HCT116 (cell line): ENCODE measurements around the gene RBP2. TPM values are rescaled to one million over a fixed set of nuclear protein-coding genes. Genes with fewer than 3 reads are reported as not detected.

Experiments
- ATAC-seq: fragments of 200-7000 bp; cut with Tn5 transposase; 2 replicates; pipeline ENCODE4 v1.9.1; 2020; ENCODE audit warnings: mild to moderate bottlenecking, moderate library complexity
- BruUV-seq: library from RNA; stranded (reverse); fragments of 400-500 nt; replicated peaks from 2 replicates; lab custom pipeline; 2021; lab: Mats Ljungman, UMichigan
- CTCF ChIA-PET: fragments of 300-600 bp; sonication (Branson Sonifier 250); formaldehyde crosslinking; loops from one replicate; lab custom pipeline; 2021; ENCODE audit warnings: antibody characterized with exemption; lab: Charles Lee
- POLR2A ChIA-PET: fragments of 300-600, 350-600 bp; sonication (Branson Sonifier 250); formaldehyde crosslinking; loops from one replicate; lab custom pipeline; 2021; ENCODE audit warnings: antibody characterized with exemption; lab: Charles Lee
- RAD21 ChIA-PET, 2 experiments: fragments of 300-600 bp; sonication (Branson Sonifier 250); formaldehyde crosslinking; loops; one replicate each; lab custom pipeline; 2023; ENCODE audit warnings: low total read pairs in 2 of 2; ENCODE audit not compliant: uncharacterized antibody in 2 of 2, unreplicated experiment in 2 of 2, low non-redundant PET in 1 of 2; lab: Charles Lee
- DNase-seq: peaks from one replicate; pipeline ENCODE4 v3.0.0-alpha.2; 2010; ENCODE audit warnings: low read depth, low spot score
- H2AFZ ChIP-seq: fragments of 200-600 bp; shearing (Covaris generic), sonication (generic); 2 replicates; pipeline ENCODE4 v1.6.1; 2017; ENCODE audit warnings: low read depth, mixed run types, mixed read lengths, antibody characterized with exemption, low read length; ENCODE audit not compliant: poor library complexity, severe bottlenecking
- H3K27ac ChIP-seq: 2 replicates; pipeline ENCODE4 v1.5.1; 2012; ENCODE audit warnings: low read depth, low read length
- H3K27me3 ChIP-seq: fragments of 200-600 bp; sonication (generic); 2 replicates; pipeline ENCODE4 v1.6.1; 2016; ENCODE audit warnings: mixed run types, low read length, mixed read lengths; ENCODE audit not compliant: insufficient read depth
- H3K36me3 ChIP-seq, 2 experiments: fragments of 200-500 bp in 1 of 2; fragments of 200-600 bp in 1 of 2; sonication (Bioruptor generic) in 1 of 2; sonication (generic) in 1 of 2; 2 replicates each; pipeline versions ENCODE4 v1.5.1 to v1.6.1; 2014 to 2016; ENCODE audit warnings: low read length in 2 of 2, inconsistent platforms in 1 of 2, mixed read lengths in 1 of 2, mixed run types in 1 of 2; ENCODE audit not compliant: insufficient read depth in 2 of 2, control insufficient read depth in 1 of 2
- H3K4me1 ChIP-seq, 2 experiments: fragments of 200-600 bp in 1 of 2; sonication (generic) in 1 of 2; 2 replicates each; pipeline versions ENCODE4 v1.5.1 to v1.6.1; 2012 to 2017; ENCODE audit warnings: low read length in 2 of 2, inconsistent platforms in 1 of 2, mild to moderate bottlenecking in 1 of 2, mixed read lengths in 1 of 2, mixed run types in 1 of 2, moderate library complexity in 1 of 2; ENCODE audit not compliant: insufficient read depth in 2 of 2, control insufficient read depth in 1 of 2
- H3K4me2 ChIP-seq: fragments of 200-600 bp; sonication (generic); 2 replicates; pipeline ENCODE4 v1.6.1; 2017; ENCODE audit warnings: mixed run types, low read length, mixed read lengths
- H3K4me3 ChIP-seq, 2 experiments: fragments of 200-600 bp in 1 of 2; sonication (generic) in 1 of 2; replicated peaks in 1 of 2; 2 replicates each; pipeline ENCODE4 v1.5.1; 2011 to 2016; ENCODE audit warnings: low read length in 2 of 2, control low read depth in 1 of 2, low read depth in 1 of 2, mild to moderate bottlenecking in 1 of 2, mixed read lengths in 1 of 2, mixed run types in 1 of 2
- H3K79me2 ChIP-seq: fragments of 200-600 bp; sonication (generic); 2 replicates; pipeline ENCODE4 v1.6.1; 2017; ENCODE audit warnings: mild to moderate bottlenecking, mixed run types, low read length, moderate library complexity, mixed read lengths; ENCODE audit not compliant: insufficient read depth
- H3K9ac ChIP-seq: fragments of 200-600 bp; sonication (generic); 2 replicates; pipeline ENCODE4 v1.6.1; 2016; ENCODE audit warnings: low read length, mixed read lengths
- H3K9me2 ChIP-seq: fragments of 200-600 bp; sonication (generic), shearing (Covaris generic); 2 replicates; pipeline ENCODE4 v1.6.1; 2017; ENCODE audit warnings: mixed run types, mild to moderate bottlenecking, moderate library complexity; ENCODE audit not compliant: insufficient read depth
- H3K9me3 ChIP-seq, 2 experiments: fragments of 200-500 bp in 1 of 2; fragments of 200-600 bp in 1 of 2; sonication (Bioruptor generic) in 1 of 2; sonication (generic) in 1 of 2; 2 replicates each; pipeline ENCODE4 v1.6.1; 2014 to 2017; ENCODE audit warnings: low read length in 2 of 2, mixed read lengths in 2 of 2, inconsistent platforms in 1 of 2, low read depth in 1 of 2, mild to moderate bottlenecking in 1 of 2, mixed run types in 1 of 2, moderate library complexity in 1 of 2; ENCODE audit not compliant: control insufficient read depth in 1 of 2, insufficient read depth in 1 of 2
- H4K20me1 ChIP-seq: fragments of 200-600 bp; sonication (generic), shearing (Covaris generic); 2 replicates; pipeline ENCODE4 v1.6.1; 2017; ENCODE audit warnings: mixed run types, mild to moderate bottlenecking, moderate library complexity; ENCODE audit not compliant: insufficient read depth
- CEBPB ChIP-seq: IDR thresholded peaks from 2 replicates; pipeline ENCODE4 v1.6.1; 2012; ENCODE audit warnings: low read depth
- EGR1 ChIP-seq: IDR thresholded peaks from 2 replicates; pipeline ENCODE4 v1.6.1; 2012; ENCODE audit warnings: low read depth
- EZH2 ChIP-seq: fragments of 200-600 bp; sonication (generic); IDR thresholded peaks from 2 replicates; pipeline ENCODE4 v1.6.1; 2017; ENCODE audit warnings: antibody characterized with exemption, mixed run types
- EZH2phosphoT487 ChIP-seq: fragments of 200-600 bp; IDR thresholded peaks from 2 replicates; pipeline ENCODE4 v1.6.1; 2018; ENCODE audit warnings: antibody characterized with exemption, borderline replicate concordance
- FOSL1 ChIP-seq: IDR thresholded peaks from 2 replicates; pipeline ENCODE4 v1.6.1; 2012; ENCODE audit warnings: low read depth
- POLR2A ChIP-seq: IDR thresholded peaks from 2 replicates; pipeline ENCODE4 v1.7.0; 2011; ENCODE audit warnings: borderline replicate concordance; ENCODE audit not compliant: insufficient read depth, insufficient read length; ENCODE audit errors: extremely low read depth
- POLR2AphosphoS5 ChIP-seq: IDR thresholded peaks from 2 replicates; pipeline ENCODE4 v1.6.1; 2011; ENCODE audit warnings: mild to moderate bottlenecking, low read depth, low read length, moderate library complexity
- RAD21 ChIP-seq: IDR thresholded peaks from 2 replicates; pipeline ENCODE4 v1.6.1; 2012; ENCODE audit warnings: low read depth, mild to moderate bottlenecking
- SP1 ChIP-seq: IDR thresholded peaks from 2 replicates; pipeline ENCODE4 v1.6.1; 2012; ENCODE audit warnings: low read depth
- SRF ChIP-seq: IDR thresholded peaks from 2 replicates; pipeline ENCODE4 v1.6.1; 2012; ENCODE audit warnings: low read depth
- TCF7L2 ChIP-seq: IDR thresholded peaks from 2 replicates; pipeline ENCODE4 v1.7.0; 2011; ENCODE audit warnings: borderline replicate concordance, inconsistent platforms; ENCODE audit not compliant: insufficient read depth, insufficient read length; ENCODE audit errors: extremely low read depth
- YY1 ChIP-seq: IDR thresholded peaks from 2 replicates; pipeline ENCODE4 v1.6.1; 2011; ENCODE audit warnings: low read length, low read depth, moderate library complexity, mild to moderate bottlenecking; ENCODE audit not compliant: insufficient replicate concordance; ENCODE audit errors: extremely low read depth
- intact Hi-C: fragments of 100-400 bp; cut with micrococcal nuclease; formaldehyde crosslinking; loops from 2 replicates; pipeline ENCODE4 v1.10.0; 2022
- total RNA-seq: library from RNA; stranded (reverse); gene quantifications from one replicate; pipeline ENCODE4 v1.2.1, GENCODE V29; 2021; ENCODE audit not compliant: unreplicated experiment
- TF ChIP-seq, protein P1 (sequence below): IDR thresholded peaks from 2 replicates; pipeline ENCODE4 v1.6.1; 2012; ENCODE audit warnings: low read depth
- TF ChIP-seq, protein P2 (sequence below), 3 experiments: fragments of 200-600 bp in 1 of 3; sonication (generic) in 1 of 3; IDR thresholded peaks in 2 of 3; conservative IDR thresholded peaks in 1 of 3; 2 replicates each; pipeline ENCODE4 v1.5.1; 2012 to 2017; ENCODE audit warnings: low read depth in 2 of 3, low read length in 2 of 3, antibody characterized with exemption in 1 of 3, borderline replicate concordance in 1 of 3, control low read depth in 1 of 3, mild to moderate bottlenecking in 1 of 3, mixed read lengths in 1 of 3, mixed run types in 1 of 3, moderate library complexity in 1 of 3; ENCODE audit not compliant: insufficient read depth in 1 of 3
- TF ChIP-seq, protein P3 (sequence below): IDR thresholded peaks from 2 replicates; pipeline ENCODE4 v1.6.1; 2012

Gene RBP2
- total RNA-seq, 1 experiment from 2014 or later = not detected

GRCh38 chr3:139481116-139481515 is 4.8 kb upstream of the RBP2 start:
- no peak overlapping the region for H3K4me3 ChIP-seq
- H3K27ac ChIP-seq = no peak overlapping the region
- ChIA-PET POLR2A (no interaction called here), RAD21 (no interaction called here), CTCF (no interaction called here)
- no peaks in the 10 kb centered on the region for H3K27me3 ChIP-seq
- no peak for DNase-seq
- no peaks in the 10 kb centered on the region for H3K9me2 ChIP-seq
- no peaks in the 10 kb centered on the region for H3K9me3 ChIP-seq
- no peak for ATAC-seq
- no peak overlapping the region for H3K4me2 ChIP-seq
- no peaks in the 10 kb centered on the region for H3K79me2 ChIP-seq
- TF ChIP-seq EZH2 (no peak), EZH2phosphoT487 (no peak), TCF7L2 (no peak), RAD21 (no peak), FOSL1 (no peak), CEBPB (no peak), SRF (no peak), SP1 (no peak), YY1 (no peak), EGR1 (no peak), POLR2AphosphoS5 (no peak), POLR2A (no peak)
- TF ChIP-seq, protein P1, sequence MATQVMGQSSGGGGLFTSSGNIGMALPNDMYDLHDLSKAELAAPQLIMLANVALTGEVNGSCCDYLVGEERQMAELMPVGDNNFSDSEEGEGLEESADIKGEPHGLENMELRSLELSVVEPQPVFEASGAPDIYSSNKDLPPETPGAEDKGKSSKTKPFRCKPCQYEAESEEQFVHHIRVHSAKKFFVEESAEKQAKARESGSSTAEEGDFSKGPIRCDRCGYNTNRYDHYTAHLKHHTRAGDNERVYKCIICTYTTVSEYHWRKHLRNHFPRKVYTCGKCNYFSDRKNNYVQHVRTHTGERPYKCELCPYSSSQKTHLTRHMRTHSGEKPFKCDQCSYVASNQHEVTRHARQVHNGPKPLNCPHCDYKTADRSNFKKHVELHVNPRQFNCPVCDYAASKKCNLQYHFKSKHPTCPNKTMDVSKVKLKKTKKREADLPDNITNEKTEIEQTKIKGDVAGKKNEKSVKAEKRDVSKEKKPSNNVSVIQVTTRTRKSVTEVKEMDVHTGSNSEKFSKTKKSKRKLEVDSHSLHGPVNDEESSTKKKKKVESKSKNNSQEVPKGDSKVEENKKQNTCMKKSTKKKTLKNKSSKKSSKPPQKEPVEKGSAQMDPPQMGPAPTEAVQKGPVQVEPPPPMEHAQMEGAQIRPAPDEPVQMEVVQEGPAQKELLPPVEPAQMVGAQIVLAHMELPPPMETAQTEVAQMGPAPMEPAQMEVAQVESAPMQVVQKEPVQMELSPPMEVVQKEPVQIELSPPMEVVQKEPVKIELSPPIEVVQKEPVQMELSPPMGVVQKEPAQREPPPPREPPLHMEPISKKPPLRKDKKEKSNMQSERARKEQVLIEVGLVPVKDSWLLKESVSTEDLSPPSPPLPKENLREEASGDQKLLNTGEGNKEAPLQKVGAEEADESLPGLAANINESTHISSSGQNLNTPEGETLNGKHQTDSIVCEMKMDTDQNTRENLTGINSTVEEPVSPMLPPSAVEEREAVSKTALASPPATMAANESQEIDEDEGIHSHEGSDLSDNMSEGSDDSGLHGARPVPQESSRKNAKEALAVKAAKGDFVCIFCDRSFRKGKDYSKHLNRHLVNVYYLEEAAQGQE = no peak
- TF ChIP-seq, protein P2, sequence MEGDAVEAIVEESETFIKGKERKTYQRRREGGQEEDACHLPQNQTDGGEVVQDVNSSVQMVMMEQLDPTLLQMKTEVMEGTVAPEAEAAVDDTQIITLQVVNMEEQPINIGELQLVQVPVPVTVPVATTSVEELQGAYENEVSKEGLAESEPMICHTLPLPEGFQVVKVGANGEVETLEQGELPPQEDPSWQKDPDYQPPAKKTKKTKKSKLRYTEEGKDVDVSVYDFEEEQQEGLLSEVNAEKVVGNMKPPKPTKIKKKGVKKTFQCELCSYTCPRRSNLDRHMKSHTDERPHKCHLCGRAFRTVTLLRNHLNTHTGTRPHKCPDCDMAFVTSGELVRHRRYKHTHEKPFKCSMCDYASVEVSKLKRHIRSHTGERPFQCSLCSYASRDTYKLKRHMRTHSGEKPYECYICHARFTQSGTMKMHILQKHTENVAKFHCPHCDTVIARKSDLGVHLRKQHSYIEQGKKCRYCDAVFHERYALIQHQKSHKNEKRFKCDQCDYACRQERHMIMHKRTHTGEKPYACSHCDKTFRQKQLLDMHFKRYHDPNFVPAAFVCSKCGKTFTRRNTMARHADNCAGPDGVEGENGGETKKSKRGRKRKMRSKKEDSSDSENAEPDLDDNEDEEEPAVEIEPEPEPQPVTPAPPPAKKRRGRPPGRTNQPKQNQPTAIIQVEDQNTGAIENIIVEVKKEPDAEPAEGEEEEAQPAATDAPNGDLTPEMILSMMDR (IDR thresholded peaks at IDR 0.05 in 2 of 3, conservative IDR thresholded peaks at IDR 0.05 in 1 of 3; ENCODE audit: borderline replicate concordance in 1 of 3, insufficient read depth in 1 of 3, low read depth in 2 of 3, low read length in 2 of 3) = no peak
- TF ChIP-seq, protein P3, sequence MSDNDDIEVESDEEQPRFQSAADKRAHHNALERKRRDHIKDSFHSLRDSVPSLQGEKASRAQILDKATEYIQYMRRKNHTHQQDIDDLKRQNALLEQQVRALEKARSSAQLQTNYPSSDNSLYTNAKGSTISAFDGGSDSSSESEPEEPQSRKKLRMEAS = no peak
- no peaks in the 10 kb centered on the region for H3K36me3 ChIP-seq
- no peak overlapping the region for H3K9ac ChIP-seq
- H3K4me1 ChIP-seq = no peaks in the 10 kb centered on the region
- no peak overlapping the region for H2AFZ ChIP-seq
- intact Hi-C loops = no loop called here
- no TSS peak for BruUV-seq
- H4K20me1 ChIP-seq = no peaks in the 10 kb centered on the region
